Skeletal muscle tissue (tissue), 5 donors: ENCODE data around the gene CHCHD2. TPM values are rescaled to one million over a fixed set of nuclear protein-coding genes. Genes with fewer than 3 reads are reported as not detected.

Experiments used
- H3K27ac ChIP-seq: one replicate; pipeline ENCODE4 v1.7.0; 2013; ENCODE audit warnings: mild to moderate bottlenecking, low read depth, low read length, inconsistent platforms
- H3K27me3 ChIP-seq, 3 donors: one replicate each; pipeline ENCODE4 v1.7.0; 2013; ENCODE audit warnings: low read length in 3 of 3; ENCODE audit not compliant: control insufficient read depth in 3 of 3, insufficient read depth in 3 of 3
- H3K36me3 ChIP-seq, 3 donors: one replicate each; pipeline ENCODE4 v1.7.0; 2013; ENCODE audit warnings: low read length in 3 of 3; ENCODE audit not compliant: control insufficient read depth in 3 of 3, insufficient read depth in 3 of 3
- H3K4me1 ChIP-seq, 3 donors: one replicate each; pipeline ENCODE4 v1.7.0; 2013; ENCODE audit warnings: low read length in 3 of 3, mild to moderate bottlenecking in 3 of 3; ENCODE audit not compliant: control insufficient read depth in 3 of 3, insufficient read depth in 3 of 3
- H3K4me3 ChIP-seq, 3 donors: one replicate each; pipeline ENCODE4 v1.7.0; 2013; ENCODE audit warnings: low read length in 3 of 3
- H3K9ac ChIP-seq, 3 donors: one replicate each; pipeline ENCODE4 v1.7.0; 2013; ENCODE audit warnings: low read length in 3 of 3, mild to moderate bottlenecking in 3 of 3, moderate library complexity in 2 of 3, low read depth in 1 of 3
- H3K9me3 ChIP-seq, 3 donors: one replicate each; pipeline ENCODE4 v1.7.0; 2013; ENCODE audit warnings: low read length in 3 of 3; ENCODE audit not compliant: control insufficient read depth in 3 of 3
- small RNA-seq: library from RNA; depleted of rRNA; stranded (forward); fragments of <200 nt; gene quantifications from one replicate; pipeline ENCODE3, GENCODE V24; 2014
- total RNA-seq: library from RNA; depleted of rRNA; stranded (reverse); fragments of >200 nt; gene quantifications from one replicate; pipeline ENCODE4 v1.2.3, GENCODE V29; 2014
- donor health status: Osteomylitis.

Gene CHCHD2
- total RNA-seq, 1 donor from 2014 or later = 221 TPM

DNA sequence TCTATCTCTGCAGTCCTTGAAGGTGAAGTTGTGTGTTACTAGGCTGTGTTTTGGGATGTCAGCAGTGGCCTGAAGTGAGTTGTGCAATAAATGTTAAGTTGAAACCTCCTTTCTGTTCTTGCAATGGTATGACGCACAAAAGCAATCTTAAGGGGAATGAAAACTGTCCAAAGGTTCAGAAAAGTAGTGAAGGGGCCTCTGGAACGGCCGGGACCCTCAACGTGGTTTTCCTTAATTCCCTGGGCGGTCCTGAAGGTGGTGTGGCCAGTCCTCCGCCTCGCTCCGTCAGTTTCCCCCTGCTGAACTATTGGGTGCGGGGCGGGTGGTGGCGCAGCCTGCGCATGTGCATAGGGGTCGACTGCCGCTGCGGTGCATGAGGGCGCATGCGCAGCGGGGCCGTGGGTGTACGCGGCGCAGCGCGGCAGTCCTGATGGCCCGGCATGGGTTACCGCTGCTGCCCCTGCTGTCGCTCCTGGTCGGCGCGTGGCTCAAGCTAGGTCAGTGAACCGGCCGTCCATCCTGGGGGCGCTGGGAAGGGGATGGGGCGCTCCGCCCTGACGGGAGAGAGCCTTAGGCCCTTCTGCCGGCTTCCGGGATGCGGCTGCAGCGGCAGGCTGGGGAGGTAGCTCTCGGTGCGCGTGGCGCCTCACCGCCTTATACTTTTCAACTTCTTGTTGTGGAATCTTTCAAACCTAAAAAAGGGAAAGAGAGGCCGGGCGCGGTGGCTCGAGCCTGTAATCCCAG is 42.2 kb downstream of the CHCHD2 start, which contains the start of gene SUMF2:
Gene SUMF2, plus strand, starts transcription at position 405 of the 744 bp plus-strand sequence. Its CDS starts 26 bp downstream, at position 431.
- H3K36me3 ChIP-seq = peaks cover 19 to 42% (median 35%) of the 10 kb centered on the region in 3 donors
- H3K27ac ChIP-seq = peak within 1 kb of the TSS; percentile 85
- peaks cover 3 to 6% (median 4%) of the 10 kb centered on the region in 3 donors for H3K4me1 ChIP-seq
- H3K9ac ChIP-seq = peak within 1 kb of the TSS; percentile 82 to 91 (median 88)
- H3K9me3 ChIP-seq = no peaks in the 10 kb centered on the region
- H3K27me3 ChIP-seq = no peaks in the 10 kb centered on the region
- peak within 1 kb of the TSS; percentile 73 to 95 (median 93) for H3K4me3 ChIP-seq

DNA sequence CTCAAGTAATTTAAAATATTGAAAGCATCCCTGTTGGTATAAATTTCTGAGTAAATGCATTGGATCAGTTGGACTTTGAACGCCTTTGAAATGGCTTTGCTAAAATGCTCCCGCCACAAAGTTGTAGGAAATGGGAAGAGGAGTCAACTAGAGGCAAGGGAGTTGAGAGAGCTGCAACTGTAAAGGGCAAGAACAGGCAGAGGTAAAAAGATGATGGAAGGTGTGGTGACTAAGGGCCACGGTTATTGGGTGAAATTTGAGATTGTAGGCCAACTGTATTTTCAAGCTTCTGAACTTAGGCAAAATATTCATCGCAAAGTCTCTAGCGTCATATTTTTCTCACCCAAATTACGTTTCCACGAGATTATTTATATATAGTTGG is 42.8 kb downstream of the CHCHD2 start:
- peak overlapping the region; percentile 85 for H3K27ac ChIP-seq
- H3K4me1 ChIP-seq = peaks cover 3 to 6% (median 4%) of the 10 kb centered on the region in 3 donors
- peaks cover 17 to 44% (median 37%) of the 10 kb centered on the region in 3 donors for H3K36me3 ChIP-seq
- H3K4me3 ChIP-seq = peak overlapping the region; percentile 73 to 95 (median 93)
- no peaks in the 10 kb centered on the region for H3K9me3 ChIP-seq
- no peaks in the 10 kb centered on the region for H3K27me3 ChIP-seq
- H3K9ac ChIP-seq = peak overlapping the region; percentile 82 to 91 (median 88)

DNA sequence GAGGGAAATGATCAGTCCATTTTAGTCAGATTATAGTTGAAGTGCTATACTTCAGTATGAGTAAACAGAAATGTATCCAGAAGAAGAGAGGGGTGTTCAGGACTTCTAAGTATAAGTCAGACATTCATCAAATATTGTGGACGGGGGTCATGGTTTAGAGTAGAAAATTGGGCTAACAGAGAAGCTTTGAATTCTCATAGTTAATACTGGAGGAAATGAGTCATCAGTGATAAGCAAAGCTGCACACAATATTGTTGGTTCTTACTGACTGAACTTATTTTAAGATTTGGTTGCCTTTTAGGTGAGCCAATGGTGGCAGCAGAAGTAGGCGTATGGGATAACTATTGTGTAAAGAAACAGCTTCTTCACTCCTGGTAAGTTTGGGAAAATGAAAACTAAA is 43.9 kb downstream of the CHCHD2 start:
- H3K36me3 ChIP-seq = peaks cover 24 to 50% (median 48%) of the 10 kb centered on the region in 3 donors

DNA sequence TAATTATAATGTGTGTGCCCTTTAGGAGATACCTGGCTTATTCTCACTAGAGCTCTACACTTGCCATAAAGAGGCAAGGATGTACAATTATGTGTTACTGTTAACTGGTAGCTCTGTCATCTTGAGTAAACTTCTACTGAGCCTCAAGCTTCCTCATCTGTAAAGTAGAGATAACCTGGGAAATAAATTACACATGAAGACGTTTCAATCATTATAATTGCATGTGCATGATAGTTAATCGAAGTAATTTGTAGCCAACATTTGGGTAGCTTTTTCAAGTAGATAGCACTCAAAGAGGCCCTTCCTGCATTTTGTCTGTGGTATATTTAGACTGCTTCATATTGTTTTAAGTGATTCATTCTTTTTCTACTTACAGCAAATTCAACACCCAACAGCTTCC is 52.3 kb downstream of the CHCHD2 start:
- Histone ChIP-seq H3K27me3 (no peaks in the 10 kb centered on the region), H3K27ac (no peak overlapping the region), H3K36me3 (peaks cover 29 to 50% (median 47%) of the 10 kb centered on the region in 3 donors), H3K4me1 (peaks cover 16 to 31% (median 21%) of the 10 kb centered on the region in 3 donors), H3K9me3 (no peaks in the 10 kb centered on the region), H3K9ac (no peak overlapping the region), H3K4me3 (no peak overlapping the region)

More for the DNA sequence above, 43.9 kb downstream of the CHCHD2 start:
- Histone ChIP-seq H3K9me3 (no peaks in the 10 kb centered on the region), H3K9ac (no peak overlapping the region), H3K4me3 (no peak overlapping the region), H3K4me1 (peaks cover 3 to 6% (median 4%) of the 10 kb centered on the region in 3 donors), H3K27me3 (no peaks in the 10 kb centered on the region), H3K27ac (no peak overlapping the region)

DNA sequence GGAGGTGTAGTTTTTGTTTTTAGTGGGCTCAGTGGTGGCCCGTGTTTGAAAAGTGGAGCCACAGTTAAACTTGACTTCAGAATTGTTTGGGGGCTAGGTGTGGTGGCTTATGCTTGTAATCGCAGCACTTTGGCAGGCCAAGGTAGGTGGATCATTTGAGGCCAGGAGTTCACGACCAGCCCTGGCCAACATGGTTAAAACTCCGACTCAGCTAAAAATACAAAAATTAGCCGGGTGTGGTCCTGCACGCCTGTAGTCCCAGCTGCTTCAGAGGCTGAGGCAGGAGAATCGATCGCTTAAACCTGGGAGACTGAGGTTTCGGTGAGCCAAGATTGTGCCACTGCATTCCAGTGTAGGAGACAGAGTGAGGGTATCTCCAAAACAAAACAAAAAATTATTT is 52.9 kb downstream of the CHCHD2 start:
- H3K9ac ChIP-seq = no peak overlapping the region
- H3K9me3 ChIP-seq = no peaks in the 10 kb centered on the region
- no peak overlapping the region for H3K27ac ChIP-seq
- H3K36me3 ChIP-seq = peaks cover 25 to 45% (median 41%) of the 10 kb centered on the region in 3 donors
- peaks cover 16 to 31% (median 21%) of the 10 kb centered on the region in 3 donors for H3K4me1 ChIP-seq
- no peaks in the 10 kb centered on the region for H3K27me3 ChIP-seq
- no peak overlapping the region for H3K4me3 ChIP-seq

Small RNA genes lying within 50 kb of the gene (small RNA-seq; reads per million reads assigned to genes)
- gene SNORA15 (not detected), gene SNORA22B (not detected)

Other genes starting within 250 kb of the CHCHD2 start
- gene SEPTIN14, start 243.7 kb downstream of the CHCHD2 start, total RNA-seq = not detected
- 17.7 TPM for gene ZNF713, start 219.0 kb downstream of the CHCHD2 start, total RNA-seq
- 22.4 TPM for gene MRPS17, start 154.6 kb downstream of the CHCHD2 start, total RNA-seq
- gene NIPSNAP2, start 141.9 kb downstream of the CHCHD2 start, total RNA-seq = 56.4 TPM
- 13.6 TPM for gene PSPH, start 55.0 kb downstream of the CHCHD2 start, total RNA-seq
- gene CCT6A, start 54.7 kb downstream of the CHCHD2 start, total RNA-seq = 113 TPM
- 63.2 TPM for gene SUMF2, start 42.2 kb downstream of the CHCHD2 start, total RNA-seq
- 48.0 TPM for gene PHKG1, start 13.5 kb downstream of the CHCHD2 start, total RNA-seq
- 1.0 TPM for gene NUPR2, start 9.9 kb upstream of the CHCHD2 start, total RNA-seq